Measurements from ENCODE around the gene RNF207.

Gene RNF207

GRCh38 chr1:6224718-6225117 lies 18.8 kb downstream of the RNF207 start:
- Mint-ChIP-seq H3K36me3 (peaks cover 65% of the 10 kb centered on the region), H3K4me3 (no peak overlapping the region), H3K27ac (no peak overlapping the region), H3K27me3 (no peaks in the 10 kb centered on the region), H3K4me1 (no peaks in the 10 kb centered on the region), H3K9me3 (no peaks in the 10 kb centered on the region)
- no peak for ATAC-seq

- Mint-ChIP-seq H3K4me3 (no peak overlapping the region), H3K27ac (no peak overlapping the region), H3K36me3 (peaks cover 63% of the 10 kb centered on the region), H3K27me3 (no peaks in the 10 kb centered on the region), H3K4me1 (no peaks in the 10 kb centered on the region), H3K9me3 (no peaks in the 10 kb centered on the region)
- ATAC-seq: no peak
Observed at GRCh38 chr1:6225651-6226050, 19.7 kb downstream of the RNF207 start.

GRCh38 chr1:6233376-6233775 lies 27.5 kb downstream of the RNF207 start:
- Mint-ChIP-seq H3K36me3 (peaks cover 31% of the 10 kb centered on the region), H3K4me3 (no peak overlapping the region), H3K4me1 (peaks cover 22% of the 10 kb centered on the region), H3K27ac (no peak overlapping the region), H3K27me3 (peaks cover 9% of the 10 kb centered on the region), H3K9me3 (no peaks in the 10 kb centered on the region)
- no peak for ATAC-seq

- ATAC-seq: no peak
- peaks cover 28% of the 10 kb centered on the region for H3K36me3 Mint-ChIP-seq
- H3K27ac Mint-ChIP-seq: peak overlapping the region; percentile 77
- H3K9me3 Mint-ChIP-seq: no peaks in the 10 kb centered on the region
- H3K27me3 Mint-ChIP-seq: peaks cover 22% of the 10 kb centered on the region
- H3K4me3 Mint-ChIP-seq: peak overlapping the region; percentile 88
- H3K4me1 Mint-ChIP-seq: peaks cover 22% of the 10 kb centered on the region
Observed at GRCh38 chr1:6234502-6235295, 28.8 kb downstream of the RNF207 start.

GRCh38 chr1:6235296-6235677 lies 29.4 kb downstream of the RNF207 start:
- Mint-ChIP-seq H3K27ac (peak overlapping the region; percentile 77), H3K36me3 (peaks cover 25% of the 10 kb centered on the region), H3K4me3 (peak overlapping the region; percentile 88), H3K9me3 (no peaks in the 10 kb centered on the region), H3K27me3 (peaks cover 28% of the 10 kb centered on the region), H3K4me1 (peaks cover 22% of the 10 kb centered on the region)
- no peak for ATAC-seq

GRCh38 chr1:6237093-6237492 lies 31.2 kb downstream of the RNF207 start:
- peaks cover 32% of the 10 kb centered on the region for H3K4me1 Mint-ChIP-seq
- no peak for ATAC-seq
- peaks cover 46% of the 10 kb centered on the region for H3K27me3 Mint-ChIP-seq
- H3K36me3 Mint-ChIP-seq: peaks cover 12% of the 10 kb centered on the region
- no peaks in the 10 kb centered on the region for H3K9me3 Mint-ChIP-seq
- no peak overlapping the region for H3K4me3 Mint-ChIP-seq
- no peak overlapping the region for H3K27ac Mint-ChIP-seq

- Mint-ChIP-seq H3K4me3 (no peak overlapping the region), H3K27ac (no peak overlapping the region), H3K27me3 (peaks cover 61% of the 10 kb centered on the region), H3K36me3 (no peaks in the 10 kb centered on the region), H3K9me3 (no peaks in the 10 kb centered on the region), H3K4me1 (peaks cover 21% of the 10 kb centered on the region)
- ATAC-seq: no peak
Observed at GRCh38 chr1:6239213-6239752, 33.4 kb downstream of the RNF207 start.

GRCh38 chr1:6239950-6240768 lies 34.2 kb downstream of the RNF207 start:
- H3K27me3 Mint-ChIP-seq: peaks cover 69% of the 10 kb centered on the region

GRCh38 chr1:6241107-6241886 lies 35.4 kb downstream of the RNF207 start:
- Mint-ChIP-seq H3K27ac (no peak overlapping the region), H3K4me3 (peak overlapping the region; percentile 59), H3K27me3 (peaks cover 75% of the 10 kb centered on the region), H3K9me3 (no peaks in the 10 kb centered on the region), H3K36me3 (no peaks in the 10 kb centered on the region), H3K4me1 (peaks cover 19% of the 10 kb centered on the region)
- no peak for ATAC-seq

More at GRCh38 chr1:6239950-6240768, 34.2 kb downstream of the RNF207 start:
- Mint-ChIP-seq H3K9me3 (no peaks in the 10 kb centered on the region), H3K4me1 (peaks cover 21% of the 10 kb centered on the region), H3K4me3 (no peak overlapping the region), H3K36me3 (no peaks in the 10 kb centered on the region), H3K27ac (no peak overlapping the region)
- ATAC-seq: no peak

GRCh38 chr1:6241887-6242740 lies 36.2 kb downstream of the RNF207 start:
- no peak for ATAC-seq
- Mint-ChIP-seq H3K27me3 (peaks cover 83% of the 10 kb centered on the region), H3K4me3 (no peak overlapping the region), H3K27ac (no peak overlapping the region), H3K36me3 (no peaks in the 10 kb centered on the region), H3K9me3 (no peaks in the 10 kb centered on the region), H3K4me1 (peaks cover 28% of the 10 kb centered on the region)

- Mint-ChIP-seq H3K4me1 (peaks cover 29% of the 10 kb centered on the region), H3K27me3 (peaks cover 87% of the 10 kb centered on the region), H3K27ac (no peak overlapping the region), H3K4me3 (no peak overlapping the region), H3K36me3 (no peaks in the 10 kb centered on the region), H3K9me3 (no peaks in the 10 kb centered on the region)
- no peak for ATAC-seq
Observed at GRCh38 chr1:6243053-6243834, 37.3 kb downstream of the RNF207 start.

- H3K4me3 Mint-ChIP-seq: peak within 1 kb of the TSS; percentile 9
- peaks cover 87% of the 10 kb centered on the region for H3K27me3 Mint-ChIP-seq
- H3K4me1 Mint-ChIP-seq: peaks cover 29% of the 10 kb centered on the region
- H3K9me3 Mint-ChIP-seq: no peaks in the 10 kb centered on the region
- H3K27ac Mint-ChIP-seq: no peak within 1 kb of the TSS
- no peak for ATAC-seq
- H3K36me3 Mint-ChIP-seq: no peaks in the 10 kb centered on the region
Observed at GRCh38 chr1:6243993-6244392, 38.1 kb downstream of the RNF207 start, which contains the start of gene HES3. Gene HES3, plus strand, starts transcription at chr1:6244179. Its CDS starts 187 bp downstream, at chr1:6244366.

GRCh38 chr1:6244401-6245049 lies 38.6 kb downstream of the RNF207 start:
- Mint-ChIP-seq H3K27ac (no peak overlapping the region), H3K27me3 (peaks cover 84% of the 10 kb centered on the region), H3K4me3 (no peak overlapping the region)

More at GRCh38 chr1:6244401-6245049, 38.6 kb downstream of the RNF207 start:
- H3K4me1 Mint-ChIP-seq: peaks cover 29% of the 10 kb centered on the region
- H3K9me3 Mint-ChIP-seq: no peaks in the 10 kb centered on the region
- H3K36me3 Mint-ChIP-seq: no peaks in the 10 kb centered on the region
- ATAC-seq: no peak
